Measurements from ENCODE around the gene OR2AT4.

Gene OR2AT4

DNA sequence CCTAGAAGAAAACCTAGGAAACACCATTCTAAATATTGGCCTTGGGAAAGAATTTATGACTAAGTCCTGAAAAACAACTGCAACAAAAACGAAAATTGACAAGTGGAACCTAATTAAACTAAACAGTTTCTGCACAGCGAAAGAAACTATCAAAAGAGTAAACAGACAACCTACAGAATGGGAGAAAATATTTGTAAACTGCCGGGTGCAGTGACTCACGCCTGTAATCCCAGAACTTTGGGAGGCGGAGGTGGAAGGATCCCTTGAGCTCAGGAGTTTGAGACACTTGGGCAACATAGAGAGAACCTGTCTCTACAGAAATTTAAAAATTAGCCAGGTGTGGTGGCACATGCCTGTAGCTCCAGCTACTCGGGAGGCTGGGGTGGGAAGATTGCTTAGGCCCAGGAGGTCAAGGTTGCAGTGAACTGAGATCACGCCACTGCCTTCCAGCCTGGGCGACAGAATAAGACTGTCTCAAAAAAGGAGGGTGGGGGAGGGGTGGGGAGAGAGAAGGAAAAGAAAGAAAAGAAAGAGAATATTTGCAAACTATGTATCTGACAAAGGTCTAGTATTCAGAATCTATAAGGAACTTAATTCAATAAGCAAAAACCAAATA lies 14.0 kb downstream of the OR2AT4 start:
- Histone ChIP-seq H3K4me2 (ENCODE audit: low read depth, low read length, poor library complexity, severe bottlenecking) (no peak overlapping the region), H2AFZ (ENCODE audit: low read length) (no peak overlapping the region)

DNA sequence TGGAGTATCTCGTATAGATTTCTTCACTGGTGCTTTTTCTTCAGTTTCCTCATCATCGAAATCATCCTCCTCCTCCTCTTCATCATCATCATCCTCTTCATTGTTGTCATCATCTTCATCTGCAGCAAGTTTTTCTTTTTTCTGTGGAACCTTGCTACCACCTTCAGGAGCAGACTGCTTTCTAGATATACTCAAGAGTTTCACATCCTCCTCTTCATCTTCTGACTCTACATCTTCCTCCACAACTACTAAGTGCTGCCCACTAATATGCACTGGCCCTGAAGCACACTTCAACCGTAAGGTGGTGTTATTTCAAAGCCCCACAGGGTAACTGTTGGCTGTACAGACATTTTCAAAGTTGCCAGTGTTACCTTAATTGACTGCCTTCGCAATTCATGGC lies 17.1 kb downstream of the OR2AT4 start:
- H3K79me2 ChIP-seq (ENCODE audit: insufficient read depth, low read length) = no peaks in the 10 kb centered on the region
- H4K20me1 ChIP-seq (ENCODE audit: insufficient read depth, low read length, poor library complexity, severe bottlenecking) = no peaks in the 10 kb centered on the region
- no peak for TF ChIP-seq EZH2phosphoT487 (IDR thresholded peaks at IDR 0.05; ENCODE audit: borderline replicate concordance)
- TF ChIP-seq, protein P1, sequence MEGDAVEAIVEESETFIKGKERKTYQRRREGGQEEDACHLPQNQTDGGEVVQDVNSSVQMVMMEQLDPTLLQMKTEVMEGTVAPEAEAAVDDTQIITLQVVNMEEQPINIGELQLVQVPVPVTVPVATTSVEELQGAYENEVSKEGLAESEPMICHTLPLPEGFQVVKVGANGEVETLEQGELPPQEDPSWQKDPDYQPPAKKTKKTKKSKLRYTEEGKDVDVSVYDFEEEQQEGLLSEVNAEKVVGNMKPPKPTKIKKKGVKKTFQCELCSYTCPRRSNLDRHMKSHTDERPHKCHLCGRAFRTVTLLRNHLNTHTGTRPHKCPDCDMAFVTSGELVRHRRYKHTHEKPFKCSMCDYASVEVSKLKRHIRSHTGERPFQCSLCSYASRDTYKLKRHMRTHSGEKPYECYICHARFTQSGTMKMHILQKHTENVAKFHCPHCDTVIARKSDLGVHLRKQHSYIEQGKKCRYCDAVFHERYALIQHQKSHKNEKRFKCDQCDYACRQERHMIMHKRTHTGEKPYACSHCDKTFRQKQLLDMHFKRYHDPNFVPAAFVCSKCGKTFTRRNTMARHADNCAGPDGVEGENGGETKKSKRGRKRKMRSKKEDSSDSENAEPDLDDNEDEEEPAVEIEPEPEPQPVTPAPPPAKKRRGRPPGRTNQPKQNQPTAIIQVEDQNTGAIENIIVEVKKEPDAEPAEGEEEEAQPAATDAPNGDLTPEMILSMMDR (conservative IDR thresholded peaks at IDR 0.05; ENCODE audit: low read length) = no peak
- no peak overlapping the region for H2AFZ ChIP-seq (ENCODE audit: low read length)
- no peaks in the 10 kb centered on the region for H3K36me3 ChIP-seq (ENCODE audit: insufficient read depth, low read length)
- H3K9ac ChIP-seq (ENCODE audit: low read depth, low read length, poor library complexity, severe bottlenecking) = no peak overlapping the region
- peaks cover 5% of the 10 kb centered on the region for H3K27me3 ChIP-seq (ENCODE audit: insufficient read depth, low read length, poor library complexity, severe bottlenecking)
- H3K9me2 ChIP-seq (replicated peaks; ENCODE audit: low read depth, low read length) = no peaks in the 10 kb centered on the region
- H3K4me1 ChIP-seq (ENCODE audit: insufficient read depth, low read length, poor library complexity, severe bottlenecking) = no peaks in the 10 kb centered on the region
- H3K4me3 ChIP-seq (ENCODE audit: low read length, poor library complexity, severe bottlenecking) = no peak overlapping the region
- H3F3A ChIP-seq (ENCODE audit: low read depth) = no peaks in the 10 kb centered on the region
- no peak overlapping the region for H3K4me2 ChIP-seq (ENCODE audit: low read depth, low read length, poor library complexity, severe bottlenecking)
- no peaks in the 10 kb centered on the region for H3K9me3 ChIP-seq (ENCODE audit: insufficient read depth, low read depth, low read length)

More for the DNA sequence above, 14.0 kb downstream of the OR2AT4 start:
- H3F3A ChIP-seq (ENCODE audit: low read depth) = no peaks in the 10 kb centered on the region
- H3K79me2 ChIP-seq (ENCODE audit: insufficient read depth, low read length) = no peaks in the 10 kb centered on the region
- H3K4me1 ChIP-seq (ENCODE audit: insufficient read depth, low read length, poor library complexity, severe bottlenecking) = no peaks in the 10 kb centered on the region
- TF ChIP-seq, protein P1 (conservative IDR thresholded peaks at IDR 0.05; ENCODE audit: low read length) = no peak
- TF ChIP-seq EZH2phosphoT487 (IDR thresholded peaks at IDR 0.05; ENCODE audit: borderline replicate concordance) = no peak
- no peaks in the 10 kb centered on the region for H3K9me2 ChIP-seq (replicated peaks; ENCODE audit: low read depth, low read length)
- no peaks in the 10 kb centered on the region for H3K36me3 ChIP-seq (ENCODE audit: insufficient read depth, low read length)
- H3K9ac ChIP-seq (ENCODE audit: low read depth, low read length, poor library complexity, severe bottlenecking) = no peak overlapping the region
- H3K4me3 ChIP-seq (ENCODE audit: low read length, poor library complexity, severe bottlenecking) = no peak overlapping the region
- no peaks in the 10 kb centered on the region for H3K9me3 ChIP-seq (ENCODE audit: insufficient read depth, low read depth, low read length)
- no peaks in the 10 kb centered on the region for H4K20me1 ChIP-seq (ENCODE audit: insufficient read depth, low read length, poor library complexity, severe bottlenecking)
- H3K27me3 ChIP-seq (ENCODE audit: insufficient read depth, low read length, poor library complexity, severe bottlenecking) = peaks cover 5% of the 10 kb centered on the region

DNA sequence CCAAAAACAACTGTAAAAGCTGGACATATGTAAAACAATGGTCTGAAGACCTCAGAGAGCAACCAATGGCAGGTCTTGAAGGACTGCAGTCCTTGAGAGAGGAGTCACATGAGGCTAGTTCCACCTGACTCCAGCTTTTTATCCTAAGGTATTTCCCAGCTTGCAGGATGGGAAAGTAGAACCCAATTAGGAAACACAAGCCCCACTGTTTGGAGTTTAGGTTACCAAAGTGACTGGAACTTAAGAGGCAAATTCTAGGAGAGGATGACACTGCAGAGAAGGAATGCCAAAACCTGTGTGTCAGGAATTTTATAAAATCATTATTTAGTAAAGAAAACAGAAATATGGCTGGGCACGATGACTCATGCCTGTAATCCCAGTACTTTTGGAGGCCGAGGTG lies 18.4 kb downstream of the OR2AT4 start:
- Histone ChIP-seq H3K4me2 (ENCODE audit: low read depth, low read length, poor library complexity, severe bottlenecking) (no peak overlapping the region), H2AFZ (ENCODE audit: low read length) (no peak overlapping the region)

More for the DNA sequence above, 18.4 kb downstream of the OR2AT4 start:
- no peaks in the 10 kb centered on the region for H3K79me2 ChIP-seq (ENCODE audit: insufficient read depth, low read length)
- H3K4me3 ChIP-seq (ENCODE audit: low read length, poor library complexity, severe bottlenecking) = no peak overlapping the region
- H3K9ac ChIP-seq (ENCODE audit: low read depth, low read length, poor library complexity, severe bottlenecking) = no peak overlapping the region
- no peaks in the 10 kb centered on the region for H3F3A ChIP-seq (ENCODE audit: low read depth)
- peaks cover 5% of the 10 kb centered on the region for H3K27me3 ChIP-seq (ENCODE audit: insufficient read depth, low read length, poor library complexity, severe bottlenecking)
- no peaks in the 10 kb centered on the region for H3K9me3 ChIP-seq (ENCODE audit: insufficient read depth, low read depth, low read length)
- H3K4me1 ChIP-seq (ENCODE audit: insufficient read depth, low read length, poor library complexity, severe bottlenecking) = no peaks in the 10 kb centered on the region
- no peak for TF ChIP-seq EZH2phosphoT487 (IDR thresholded peaks at IDR 0.05; ENCODE audit: borderline replicate concordance)
- TF ChIP-seq, protein P1 (conservative IDR thresholded peaks at IDR 0.05; ENCODE audit: low read length) = no peak
- no peaks in the 10 kb centered on the region for H3K36me3 ChIP-seq (ENCODE audit: insufficient read depth, low read length)
- no peaks in the 10 kb centered on the region for H4K20me1 ChIP-seq (ENCODE audit: insufficient read depth, low read length, poor library complexity, severe bottlenecking)
- H3K9me2 ChIP-seq (replicated peaks; ENCODE audit: low read depth, low read length) = no peaks in the 10 kb centered on the region

Data from Loucy (cell line).